ENCODE measurements around the gene APC2. TPM values are rescaled to one million over a fixed set of nuclear protein-coding genes. Genes with fewer than 3 reads are reported as not detected.

APC2 gene
- total RNA-seq, 4 donors from 2014 or later, result 0.17 to 0.22 (median 0.19) TPM; not detected in 1

DNA sequence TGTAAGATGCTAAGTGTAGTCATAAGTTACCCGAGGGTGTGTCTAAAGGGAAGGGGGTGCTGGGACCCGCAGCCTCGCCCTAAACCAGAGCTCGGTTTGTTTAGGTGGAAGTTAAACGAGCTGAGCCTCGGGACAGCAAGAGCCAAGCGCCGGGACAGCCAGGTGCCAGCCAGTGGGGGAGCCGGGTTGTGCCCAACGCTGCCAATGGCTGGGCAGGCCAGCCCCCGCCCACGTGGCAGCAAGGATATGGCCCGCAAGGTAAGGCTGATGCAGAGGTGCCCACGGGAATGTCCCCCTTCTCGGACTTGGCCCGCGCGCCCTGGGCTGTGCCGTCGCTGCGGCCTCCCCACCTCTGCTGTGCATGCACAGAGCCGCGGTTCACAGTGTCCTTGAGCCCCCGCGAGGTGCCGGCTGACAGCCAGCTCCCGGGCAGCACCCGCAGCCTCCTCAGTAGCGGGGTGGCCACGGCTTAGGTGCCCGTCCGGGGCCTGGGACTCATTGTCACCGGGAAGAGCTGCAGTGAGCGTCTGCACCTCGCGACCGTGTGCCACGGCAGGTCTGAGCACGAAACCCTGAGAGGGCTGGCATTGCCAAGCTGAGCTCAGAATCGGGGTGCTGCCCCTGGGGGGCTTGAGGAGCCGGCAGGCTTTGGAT, 21.1 kb upstream of the APC2 start:
- TF ChIP-seq, protein P1, sequence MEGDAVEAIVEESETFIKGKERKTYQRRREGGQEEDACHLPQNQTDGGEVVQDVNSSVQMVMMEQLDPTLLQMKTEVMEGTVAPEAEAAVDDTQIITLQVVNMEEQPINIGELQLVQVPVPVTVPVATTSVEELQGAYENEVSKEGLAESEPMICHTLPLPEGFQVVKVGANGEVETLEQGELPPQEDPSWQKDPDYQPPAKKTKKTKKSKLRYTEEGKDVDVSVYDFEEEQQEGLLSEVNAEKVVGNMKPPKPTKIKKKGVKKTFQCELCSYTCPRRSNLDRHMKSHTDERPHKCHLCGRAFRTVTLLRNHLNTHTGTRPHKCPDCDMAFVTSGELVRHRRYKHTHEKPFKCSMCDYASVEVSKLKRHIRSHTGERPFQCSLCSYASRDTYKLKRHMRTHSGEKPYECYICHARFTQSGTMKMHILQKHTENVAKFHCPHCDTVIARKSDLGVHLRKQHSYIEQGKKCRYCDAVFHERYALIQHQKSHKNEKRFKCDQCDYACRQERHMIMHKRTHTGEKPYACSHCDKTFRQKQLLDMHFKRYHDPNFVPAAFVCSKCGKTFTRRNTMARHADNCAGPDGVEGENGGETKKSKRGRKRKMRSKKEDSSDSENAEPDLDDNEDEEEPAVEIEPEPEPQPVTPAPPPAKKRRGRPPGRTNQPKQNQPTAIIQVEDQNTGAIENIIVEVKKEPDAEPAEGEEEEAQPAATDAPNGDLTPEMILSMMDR (IDR thresholded peaks at IDR 0.05; ENCODE audit: low read depth), result no peak

DNA sequence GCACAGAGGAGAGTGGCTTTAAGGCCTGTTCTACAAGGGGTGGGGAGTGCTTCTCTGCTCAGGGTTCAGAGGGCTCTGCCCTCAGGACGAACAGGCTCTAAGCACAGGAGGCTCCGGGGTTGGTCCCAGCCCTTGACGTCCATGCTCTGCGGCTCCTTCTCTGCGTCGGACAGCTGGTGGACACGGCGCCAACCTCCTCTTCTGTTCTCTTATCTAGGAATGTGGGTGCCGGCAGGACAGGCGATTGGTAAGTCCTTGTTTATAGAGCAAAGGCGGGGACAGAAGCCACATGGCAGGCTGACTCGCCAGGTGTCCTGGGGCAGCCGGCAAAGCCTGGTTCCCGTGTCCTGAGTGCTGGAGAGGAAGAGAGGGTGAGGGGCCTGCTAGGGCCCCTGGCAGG, 20.2 kb upstream of the APC2 start:
- TF ChIP-seq, protein P1 (IDR thresholded peaks at IDR 0.05; ENCODE audit: low read depth), result no peak

DNA sequence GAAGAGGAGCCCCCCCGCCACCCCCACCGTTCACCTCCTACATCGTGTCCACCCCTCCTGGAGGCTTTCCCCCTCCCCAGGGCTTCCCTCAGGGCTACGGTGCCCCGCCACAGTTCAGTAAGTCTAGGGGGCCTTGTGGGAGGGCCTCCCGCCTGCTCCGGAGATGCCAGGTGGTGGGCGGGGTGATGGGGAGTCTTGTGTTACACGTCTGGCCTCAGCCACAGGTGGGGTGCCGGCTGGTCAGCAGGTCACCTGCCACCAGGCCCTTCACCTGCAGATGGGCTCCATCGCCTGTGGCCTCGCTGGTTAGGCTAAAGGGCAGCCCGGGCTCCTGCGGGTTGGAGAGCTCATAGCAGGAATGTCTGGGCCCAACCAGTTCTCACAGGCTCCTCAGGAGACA, 19.7 kb upstream of the APC2 start:
- TF ChIP-seq, protein P1 (IDR thresholded peaks at IDR 0.05; ENCODE audit: low read depth), result no peak

DNA sequence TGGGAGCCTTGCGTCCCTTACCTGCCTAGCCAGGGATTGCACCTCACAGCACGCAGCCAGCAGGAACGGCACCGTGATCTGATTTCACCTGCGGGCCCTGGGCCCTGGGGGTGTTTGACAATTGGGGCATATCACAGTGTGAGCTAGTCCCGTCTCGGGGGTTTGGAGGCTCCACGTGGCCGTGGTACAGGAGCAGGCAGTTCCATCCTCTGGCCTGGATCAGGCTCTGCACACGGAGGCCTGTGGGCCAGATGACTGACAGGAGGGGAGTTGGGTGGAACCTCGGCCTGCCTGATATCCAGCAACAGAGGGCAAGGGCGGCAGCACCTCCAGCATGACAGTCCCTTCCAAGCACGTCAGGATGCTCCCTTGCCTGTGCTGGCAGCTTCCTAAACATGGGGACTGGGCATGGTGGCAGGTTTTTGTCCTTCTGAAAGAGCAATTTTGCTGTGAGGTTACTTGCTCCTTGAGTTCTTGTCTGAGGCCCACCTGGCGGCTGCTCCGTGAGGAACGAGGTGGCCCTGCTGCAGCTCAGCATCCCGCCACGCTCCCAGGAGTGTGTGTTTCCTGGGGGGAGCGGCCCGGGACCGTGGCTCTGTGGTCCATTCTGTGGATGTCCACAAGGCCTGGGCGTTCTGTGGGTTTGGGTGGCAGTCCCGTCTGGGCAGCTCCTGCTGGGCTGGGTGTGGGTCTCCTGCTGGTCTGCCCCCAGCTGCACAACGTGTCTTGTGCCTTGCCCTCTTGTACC, 18.0 kb upstream of the APC2 start:
- TF ChIP-seq, protein P1 (IDR thresholded peaks at IDR 0.05; ENCODE audit: low read depth), result no peak

DNA sequence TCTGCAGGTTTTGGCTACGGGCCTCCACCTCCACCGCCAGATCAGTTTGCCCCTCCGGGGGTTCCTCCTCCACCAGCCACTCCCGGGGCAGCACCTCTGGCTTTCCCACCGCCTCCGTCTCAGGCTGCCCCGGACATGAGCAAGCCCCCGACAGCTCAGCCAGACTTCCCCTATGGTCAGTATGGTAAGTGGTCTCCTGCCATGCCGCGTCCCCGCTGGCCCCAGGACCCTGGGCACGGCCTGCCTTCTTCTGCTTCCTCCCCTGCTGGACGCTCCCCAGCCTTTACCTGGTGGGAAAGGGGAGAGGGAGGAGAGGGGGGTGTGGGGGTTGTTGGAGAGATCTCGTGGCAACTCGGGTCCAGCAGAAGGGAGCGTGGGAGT, 17.4 kb upstream of the APC2 start:
- TF ChIP-seq, protein P1 (IDR thresholded peaks at IDR 0.05; ENCODE audit: low read depth), result no peak

DNA sequence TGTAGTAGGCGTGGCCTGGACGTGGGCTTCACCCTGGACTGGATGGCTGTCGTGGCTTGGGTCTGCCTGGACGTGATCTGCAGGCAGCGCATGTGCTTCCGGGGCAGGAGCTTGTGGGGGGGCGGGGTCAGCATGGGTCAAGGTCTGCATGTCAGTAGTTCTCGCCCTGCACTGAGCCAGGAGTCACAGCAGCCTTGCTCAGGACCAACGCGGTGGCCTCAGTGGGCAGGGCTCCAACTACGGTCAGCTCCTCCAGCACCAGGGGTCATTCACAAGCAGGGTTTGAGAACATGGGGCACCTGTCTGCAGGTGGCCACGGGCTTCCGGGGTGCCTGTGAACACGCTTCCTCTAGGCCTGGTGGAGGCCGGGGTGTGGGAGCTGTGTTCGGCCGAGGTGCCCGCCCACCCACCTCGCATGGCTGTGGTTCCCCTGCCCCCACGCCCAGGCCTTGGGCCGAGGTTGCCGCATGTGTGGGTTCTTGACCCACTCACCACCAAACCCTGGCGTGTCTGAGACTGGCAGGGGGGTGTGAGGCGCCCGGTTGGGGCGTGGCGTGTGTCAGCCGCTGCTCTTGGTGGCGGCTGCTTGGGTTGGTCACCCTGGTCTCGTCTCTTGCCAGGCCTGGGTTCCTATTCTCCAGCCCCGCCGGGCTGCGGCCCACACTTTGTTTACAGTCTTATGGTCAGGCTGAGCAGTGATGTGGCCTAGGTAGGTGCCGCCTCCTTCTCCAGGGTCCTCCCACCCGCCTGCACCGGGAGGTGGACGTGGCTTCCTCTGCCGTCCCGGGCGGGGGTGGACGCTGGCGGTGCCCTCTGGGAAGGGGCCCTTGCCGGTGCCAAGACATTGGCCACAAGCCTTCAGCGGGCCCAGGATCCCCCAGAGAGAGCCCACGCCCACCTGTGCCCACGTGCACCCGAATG, 16.5 kb upstream of the APC2 start:
- TF ChIP-seq, protein P1 (IDR thresholded peaks at IDR 0.05; ENCODE audit: low read depth), result no peak

DNA sequence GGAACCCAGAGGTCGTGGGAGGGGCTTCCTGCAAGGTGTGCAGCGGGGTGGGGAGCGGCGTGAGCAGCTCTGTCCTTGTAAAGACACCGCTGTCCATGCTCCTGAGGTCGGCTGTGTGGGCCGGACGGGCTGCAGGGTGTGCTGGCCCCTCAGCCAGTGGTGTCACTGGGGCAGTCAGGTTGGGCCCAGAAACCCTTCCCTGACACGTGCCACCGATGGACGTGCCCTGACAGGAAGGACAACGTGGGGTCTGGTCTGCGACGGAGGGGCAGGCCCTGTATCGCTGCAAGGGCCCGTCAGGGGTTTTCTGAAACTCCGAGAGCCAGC, 15.9 kb upstream of the APC2 start:
- TF ChIP-seq, protein P1 (IDR thresholded peaks at IDR 0.05; ENCODE audit: low read depth), result no peak

Data from subcutaneous adipose tissue (tissue), 4 donors.